Measurements from ENCODE around the gene SCNN1B.

SCNN1B gene

GRCh38 chr16:23408823-23409298, 106.8 kb downstream of the SCNN1B start (continued):
- no peak for TF ChIP-seq ZNF302 (tag by site-specific recombination; IDR thresholded peaks at IDR 0.05; ENCODE audit: low read depth)
- no peak for TF ChIP-seq ZNF571 (tag by site-specific recombination; IDR thresholded peaks at IDR 0.05)
- no peak for TF ChIP-seq HOXC10 (CRISPR knock-in tag; IDR thresholded peaks at IDR 0.05)
- TF ChIP-seq GFI1B (tag by site-specific recombination; IDR thresholded peaks at IDR 0.05), result peak; percentile 59; the same call in 1 of the 2 replicates
- 0 out of 2 replicates have a peak, but pooled peaks have one; percentile 38 for TF ChIP-seq KLF1 (tag by site-specific recombination; IDR thresholded peaks at IDR 0.05)
- no peak for TF ChIP-seq HOXA7 (CRISPR knock-in tag; IDR thresholded peaks at IDR 0.05; ENCODE audit: borderline replicate concordance)
- TF ChIP-seq SCRT1 (tag by site-specific recombination; IDR thresholded peaks at IDR 0.05; ENCODE audit: borderline replicate concordance), result peak; percentile 99
- no peak for TF ChIP-seq ZNF791 (tag by site-specific recombination; IDR thresholded peaks at IDR 0.05)
- no peak for TF ChIP-seq ZNF211 (tag by site-specific recombination; IDR thresholded peaks at IDR 0.05; ENCODE audit: low read depth)
- TF ChIP-seq WT1 (tag by site-specific recombination; IDR thresholded peaks at IDR 0.05), result no peak
- peak; percentile 83 for TF ChIP-seq ZNF629 (tag by site-specific recombination; IDR thresholded peaks at IDR 0.05)
- TF ChIP-seq ZBTB1 (tag by site-specific recombination; IDR thresholded peaks at IDR 0.05), result 0 out of 2 replicates have a peak, but pooled peaks have one; percentile 51

GRCh38 chr16:23409522-23409921, 107.4 kb downstream of the SCNN1B start:
- no peak overlapping the region for H3K4me3 ChIP-seq (ENCODE audit: low read depth, low read length)
- CTCF ChIA-PET, result interaction anchor here (1.3 kb wide), 1 partner anchor 25 kb away, joined by 6 read pairs; no protein-coding TSS in a partner anchor
- peaks cover 10 to 51% of the 10 kb centered on the region in 2 experiments; a peak in 2 of 3 replicates for H3K36me3 ChIP-seq (ENCODE audit: control insufficient read depth in 2 of 2, insufficient read depth in 1 of 2, low read length in 2 of 2)
- no peaks in the 10 kb centered on the region for H3K9me3 ChIP-seq (ENCODE audit: control insufficient read depth, insufficient read depth, low read depth, low read length)
- TF ChIP-seq ZNF10 (tag by site-specific recombination; IDR thresholded peaks at IDR 0.05) (no peak), ZNF473 (tag by site-specific recombination; IDR thresholded peaks at IDR 0.05) (no peak), ZNF23 (tag by site-specific recombination; IDR thresholded peaks at IDR 0.05; ENCODE audit: borderline replicate concordance) (no peak), ZNF692 (tag by site-specific recombination; IDR thresholded peaks at IDR 0.05) (no peak), ZNF623 (tag by site-specific recombination; IDR thresholded peaks at IDR 0.05) (no peak), EGR2 (tag by site-specific recombination; IDR thresholded peaks at IDR 0.05; ENCODE audit: low read depth) (no peak), YY1 (tag by site-specific recombination; IDR thresholded peaks at IDR 0.05) (no peak), ZNF701 (tag by site-specific recombination; IDR thresholded peaks at IDR 0.05) (no peak), ZNF140 (tag by site-specific recombination; IDR thresholded peaks at IDR 0.05) (no peak), ZBTB48 (tag by site-specific recombination; IDR thresholded peaks at IDR 0.05) (no peak)
- H3K27ac ChIP-seq (ENCODE audit: extremely low read depth, low read depth, low read length), result no peak overlapping the region
- POLR2A ChIA-PET, result no interaction called here
- H3K4me1 ChIP-seq (ENCODE audit: control insufficient read depth, insufficient read depth, low read length), result no peaks in the 10 kb centered on the region; the same call in 1 of the 2 replicates

- TF ChIP-seq SCRT2 (tag by site-specific recombination; IDR thresholded peaks at IDR 0.05) (peak; percentile 89), ZNF513 (tag by site-specific recombination; IDR thresholded peaks at IDR 0.05) (no peak), ZIC2 (tag by site-specific recombination; IDR thresholded peaks at IDR 0.05) (peak; percentile 38; the same call in 1 of the 2 replicates), OSR2 (tag by site-specific recombination; IDR thresholded peaks at IDR 0.05) (0 out of 2 replicates have a peak, but pooled peaks have one; percentile 10), SCRT1 (tag by site-specific recombination; IDR thresholded peaks at IDR 0.05; ENCODE audit: borderline replicate concordance) (peak; percentile 70; the same call in 1 of the 2 replicates)
- H3K27ac ChIP-seq (ENCODE audit: extremely low read depth, low read depth, low read length), result no peak overlapping the region
- no peaks in the 10 kb centered on the region for H3K9me3 ChIP-seq (ENCODE audit: control insufficient read depth, insufficient read depth, low read depth, low read length)
- ChIA-PET POLR2A (no interaction called here), CTCF (interaction anchor here (0.6 to 1.3 kb wide), 3 partner anchors 24 to 233 kb away, joined by 4 to 6 read pairs (median 5); no protein-coding TSS in a partner anchor)
- peaks cover 3 to 52% of the 10 kb centered on the region in 2 experiments; a peak in 2 of 3 replicates for H3K36me3 ChIP-seq (ENCODE audit: control insufficient read depth in 2 of 2, insufficient read depth in 1 of 2, low read length in 2 of 2)
- no peak overlapping the region for H3K4me3 ChIP-seq (ENCODE audit: low read depth, low read length)
- H3K4me1 ChIP-seq (ENCODE audit: control insufficient read depth, insufficient read depth, low read length), result no peaks in the 10 kb centered on the region
Measured at GRCh38 chr16:23410176-23410575, 108.1 kb downstream of the SCNN1B start.

Data from HEK293 (cell line).